Activated CD8-positive, alpha-beta T cell treated with anti-CD3 and anti-CD28 coated beads for 36 hours (primary cell): Measurements from ENCODE around the gene MS4A3. TPM values are rescaled to one million over a fixed set of nuclear protein-coding genes. Genes with fewer than 3 reads are reported as not detected.

ENCODE experiments used
- ATAC-seq: fragments of 200-7000 bp; cut with Tn5 transposase; one replicate; pipeline ENCODE4 v1.10.0; 2021; ENCODE audit warnings: mild to moderate bottlenecking, moderate library complexity
- CTCF ChIA-PET: fragments of 350-600 bp; sonication (Branson Sonifier 250); formaldehyde crosslinking; loops from one replicate; lab custom pipeline; 2021; ENCODE audit warnings: antibody characterized with exemption; lab: Charles Lee
- POLR2A ChIA-PET: fragments of 350-600 bp; sonication (Branson Sonifier 250); formaldehyde crosslinking; loops from one replicate; lab custom pipeline; 2021; ENCODE audit warnings: antibody characterized with exemption; lab: Charles Lee
- DNase-seq: peaks from one replicate; pipeline ENCODE4 v3.0.0-alpha.2; 2020
- H3K27ac Mint-ChIP-seq: one replicate; pipeline ENCODE4 v1.8.0; 2021; ENCODE audit warnings: mild to moderate bottlenecking, mixed read lengths
- H3K27me3 Mint-ChIP-seq: one replicate; pipeline ENCODE4 v1.8.0; 2021; ENCODE audit warnings: mixed read lengths
- H3K36me3 Mint-ChIP-seq: one replicate; pipeline ENCODE4 v1.8.0; 2021; ENCODE audit warnings: low read depth, mixed read lengths
- H3K4me1 Mint-ChIP-seq: one replicate; pipeline ENCODE4 v1.8.0; 2021; ENCODE audit warnings: low read depth, mixed read lengths
- H3K4me3 Mint-ChIP-seq: one replicate; pipeline ENCODE4 v1.8.0; 2021; ENCODE audit warnings: mild to moderate bottlenecking, moderate library complexity, mixed read lengths
- H3K9me3 Mint-ChIP-seq: one replicate; pipeline ENCODE4 v1.8.0; 2021; ENCODE audit warnings: mixed read lengths
- intact Hi-C: fragments of 100-400 bp; cut with micrococcal nuclease; formaldehyde crosslinking; loops from one replicate; pipeline ENCODE4 v1.10.0; 2022
- total RNA-seq, 2 experiments: library from RNA; stranded (reverse); gene quantifications; one replicate each; pipeline ENCODE4 v1.2.3, GENCODE V29; 2021
- TF ChIP-seq, protein P1 (sequence below): fragments of 200-600 bp; IDR thresholded peaks from one replicate; pipeline ENCODE4 v1.8.0; 2022; ENCODE audit warnings: antibody characterized with exemption, mild to moderate bottlenecking

MS4A3 gene
- total RNA-seq, 2 experiments from 2014 or later, result not detected

DNA sequence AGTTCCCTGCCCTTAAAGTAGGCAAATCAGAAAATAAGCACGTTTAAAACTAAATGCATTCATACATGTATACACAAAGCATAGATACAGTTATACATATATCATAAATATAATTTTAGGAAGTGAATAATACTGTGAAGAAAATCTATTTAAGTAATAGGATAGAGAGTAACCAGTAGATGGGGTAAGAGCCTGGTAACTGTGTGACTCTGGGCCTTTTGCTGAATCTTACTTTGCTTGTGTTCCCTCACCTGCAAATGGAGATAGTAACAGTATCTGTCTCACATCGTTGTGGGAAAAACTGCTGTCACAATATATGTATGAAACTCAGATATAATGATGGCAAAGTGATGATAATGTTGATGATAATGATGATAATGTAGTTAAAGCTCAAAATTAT, 61.9 kb downstream of the MS4A3 start:
- ChIA-PET POLR2A (no interaction called here), CTCF (no interaction called here)
- intact Hi-C loops, result no loop called here
- TF ChIP-seq, protein P1, sequence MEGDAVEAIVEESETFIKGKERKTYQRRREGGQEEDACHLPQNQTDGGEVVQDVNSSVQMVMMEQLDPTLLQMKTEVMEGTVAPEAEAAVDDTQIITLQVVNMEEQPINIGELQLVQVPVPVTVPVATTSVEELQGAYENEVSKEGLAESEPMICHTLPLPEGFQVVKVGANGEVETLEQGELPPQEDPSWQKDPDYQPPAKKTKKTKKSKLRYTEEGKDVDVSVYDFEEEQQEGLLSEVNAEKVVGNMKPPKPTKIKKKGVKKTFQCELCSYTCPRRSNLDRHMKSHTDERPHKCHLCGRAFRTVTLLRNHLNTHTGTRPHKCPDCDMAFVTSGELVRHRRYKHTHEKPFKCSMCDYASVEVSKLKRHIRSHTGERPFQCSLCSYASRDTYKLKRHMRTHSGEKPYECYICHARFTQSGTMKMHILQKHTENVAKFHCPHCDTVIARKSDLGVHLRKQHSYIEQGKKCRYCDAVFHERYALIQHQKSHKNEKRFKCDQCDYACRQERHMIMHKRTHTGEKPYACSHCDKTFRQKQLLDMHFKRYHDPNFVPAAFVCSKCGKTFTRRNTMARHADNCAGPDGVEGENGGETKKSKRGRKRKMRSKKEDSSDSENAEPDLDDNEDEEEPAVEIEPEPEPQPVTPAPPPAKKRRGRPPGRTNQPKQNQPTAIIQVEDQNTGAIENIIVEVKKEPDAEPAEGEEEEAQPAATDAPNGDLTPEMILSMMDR, result no peak
- Mint-ChIP-seq H3K36me3 (no peaks in the 10 kb centered on the region), H3K9me3 (no peaks in the 10 kb centered on the region), H3K27ac (no peak overlapping the region), H3K27me3 (peaks cover 8% of the 10 kb centered on the region), H3K4me3 (no peak overlapping the region), H3K4me1 (no peaks in the 10 kb centered on the region)
- DNase-seq (no peak), ATAC-seq (no peak)

DNA sequence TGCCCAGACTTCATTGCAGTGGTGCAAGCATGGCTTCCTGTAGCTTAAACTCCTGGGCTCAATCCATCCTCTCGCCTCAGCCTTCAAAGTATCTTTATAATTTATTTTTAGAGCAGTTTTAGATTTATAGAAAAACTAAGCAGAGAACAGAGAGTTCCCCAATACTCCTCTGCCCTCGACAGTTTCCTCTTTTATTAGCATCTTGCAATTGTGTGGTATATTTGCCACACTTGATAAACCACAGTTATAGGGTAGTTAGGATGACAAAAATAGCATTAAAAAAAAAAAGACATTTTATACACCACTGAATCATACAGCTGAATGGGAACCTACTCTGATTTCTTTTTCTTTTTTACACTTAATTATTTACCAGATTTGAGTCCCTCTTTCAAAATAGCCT, 63.2 kb downstream of the MS4A3 start:
- peaks cover 9% of the 10 kb centered on the region for H3K27me3 Mint-ChIP-seq
- H3K9me3 Mint-ChIP-seq, result no peaks in the 10 kb centered on the region
- DNase-seq (no peak), ATAC-seq (no peak)
- ChIA-PET POLR2A (no interaction called here), CTCF (no interaction called here)
- no peaks in the 10 kb centered on the region for H3K4me1 Mint-ChIP-seq
- H3K4me3 Mint-ChIP-seq, result no peak overlapping the region
- intact Hi-C loops, result no loop called here
- no peaks in the 10 kb centered on the region for H3K36me3 Mint-ChIP-seq
- H3K27ac Mint-ChIP-seq, result no peak overlapping the region
- TF ChIP-seq, protein P1, result no peak

Other genes starting within 250 kb of the MS4A3 start
- 10 to 100 TPM; 76.4 to 78.7 TPM for gene MRPL16, start 245.9 kb upstream of the MS4A3 start, total RNA-seq
- gene CBLIF, start 211.2 kb upstream of the MS4A3 start, total RNA-seq, result not detected
- gene TCN1, start 190.2 kb upstream of the MS4A3 start, total RNA-seq, result not detected
- gene OOSP3, start 177.9 kb upstream of the MS4A3 start, total RNA-seq, result not detected
- gene OOSP1, start 118.2 kb upstream of the MS4A3 start, total RNA-seq, result not detected
- not detected for gene OOSP4A, start 92.6 kb upstream of the MS4A3 start, total RNA-seq
- not detected for gene OOSP4B, start 39.5 kb upstream of the MS4A3 start, total RNA-seq
- gene OOSP2, start 16.3 kb upstream of the MS4A3 start, total RNA-seq, result not detected
- not detected for gene MS4A2, start 32.0 kb downstream of the MS4A3 start, total RNA-seq
- gene MS4A6A, start 126.4 kb downstream of the MS4A3 start, total RNA-seq, result not detected
- not detected for gene MS4A4E, start 186.5 kb downstream of the MS4A3 start, total RNA-seq
- gene MS4A4A, start 224.0 kb downstream of the MS4A3 start, total RNA-seq, result not detected